Subcutaneous abdominal adipose tissue (tissue), 5 donors: ENCODE data around the gene THRAP3.
A peak's percentile ranks its signal among the peaks of the same experiment; 100 is the strongest.

Source experiments
- H3K27ac ChIP-seq: one replicate; pipeline ENCODE4 v1.7.0; 2013; ENCODE audit warnings: low read depth, mild to moderate bottlenecking, inconsistent platforms, low read length, moderate library complexity
- H3K27me3 ChIP-seq, 5 donors: one replicate each; pipeline ENCODE4 v1.7.0; 2013; ENCODE audit warnings: low read length in 5 of 5, inconsistent platforms in 1 of 5; ENCODE audit not compliant: control insufficient read depth in 5 of 5, insufficient read depth in 4 of 5
- H3K36me3 ChIP-seq, 5 donors: one replicate each; pipeline ENCODE4 v1.7.0; 2013; ENCODE audit warnings: low read length in 5 of 5; ENCODE audit not compliant: control insufficient read depth in 5 of 5, insufficient read depth in 5 of 5
- H3K4me1 ChIP-seq, 5 donors: one replicate each; pipeline ENCODE4 v1.7.0; 2013; ENCODE audit warnings: low read length in 5 of 5, mild to moderate bottlenecking in 3 of 5, moderate library complexity in 1 of 5; ENCODE audit not compliant: control insufficient read depth in 5 of 5, insufficient read depth in 5 of 5
- H3K4me3 ChIP-seq, 5 donors: one replicate each; pipeline ENCODE4 v1.7.0; 2013; ENCODE audit warnings: low read length in 5 of 5, low read depth in 1 of 5
- H3K9ac ChIP-seq, 5 donors: one replicate each; pipeline ENCODE4 v1.7.0; 2013; ENCODE audit warnings: low read length in 5 of 5, mild to moderate bottlenecking in 4 of 5, moderate library complexity in 3 of 5
- H3K9me3 ChIP-seq, 5 donors: one replicate each; pipeline ENCODE4 v1.7.0; 2013; ENCODE audit warnings: low read length in 5 of 5; ENCODE audit not compliant: control insufficient read depth in 5 of 5
- donor health status: healthy.
- donor health status: healthy.
- donor health status: healthy.
- donor health status: healthy.
- donor health status: healthy.

The THRAP3 gene

DNA sequence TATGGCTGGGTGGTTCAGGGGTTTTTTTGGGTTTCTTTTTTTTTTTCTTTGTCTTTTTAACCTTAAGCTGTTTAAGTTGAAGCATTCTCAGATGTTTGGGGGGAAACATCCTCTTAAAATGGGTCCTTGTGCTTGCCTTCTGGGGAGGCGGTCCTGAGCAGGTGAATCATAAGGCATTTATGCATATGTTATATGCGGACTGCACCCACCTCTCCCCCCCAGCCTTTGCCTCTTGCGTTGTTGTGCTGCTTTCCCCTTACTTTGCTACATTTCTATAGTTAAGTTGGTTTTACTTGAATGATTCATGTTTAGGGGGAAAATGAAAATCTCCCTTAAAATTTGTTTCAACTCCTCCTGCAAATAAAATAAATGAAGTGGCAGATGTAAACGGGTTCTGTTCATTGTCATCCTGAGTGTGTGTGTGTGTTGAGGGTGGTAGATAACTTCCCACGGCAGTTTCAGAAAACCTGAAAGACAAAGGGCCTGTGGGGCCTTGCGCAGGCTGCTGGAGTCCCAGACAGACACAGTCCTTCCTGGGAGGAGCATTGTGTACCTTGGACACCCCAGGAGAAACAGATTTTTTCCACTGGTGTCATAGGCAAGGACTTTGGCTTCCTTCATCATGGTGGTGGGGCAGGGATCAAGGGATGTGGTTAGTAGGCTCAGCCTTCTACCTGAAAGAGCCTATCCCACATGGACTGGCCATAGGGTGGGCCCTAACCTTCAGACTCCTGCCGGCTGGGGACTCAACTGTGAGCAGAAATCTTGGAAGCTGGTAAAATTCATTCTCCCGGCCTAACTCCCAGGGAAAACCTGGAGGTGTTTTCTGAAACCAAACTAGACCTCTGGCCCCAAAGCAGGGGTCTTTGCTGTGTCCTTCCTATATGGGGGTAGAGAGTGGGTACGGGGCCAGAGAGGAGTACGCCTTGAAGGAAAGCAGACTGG, 81.0 kb downstream of the THRAP3 start:
- peaks cover 9 to 47% (median 40%) of the 10 kb centered on the region in 5 donors for H3K36me3 ChIP-seq
- H3K27me3 ChIP-seq = no peaks in the 10 kb centered on the region
- no peak overlapping the region for H3K4me3 ChIP-seq
- H3K9ac ChIP-seq = no peak overlapping the region
- H3K4me1 ChIP-seq = peaks cover 2 to 36% (median 20%) of the 10 kb centered on the region in 5 donors
- no peaks in the 10 kb centered on the region for H3K9me3 ChIP-seq
- peak overlapping the region; percentile 40 for H3K27ac ChIP-seq

DNA sequence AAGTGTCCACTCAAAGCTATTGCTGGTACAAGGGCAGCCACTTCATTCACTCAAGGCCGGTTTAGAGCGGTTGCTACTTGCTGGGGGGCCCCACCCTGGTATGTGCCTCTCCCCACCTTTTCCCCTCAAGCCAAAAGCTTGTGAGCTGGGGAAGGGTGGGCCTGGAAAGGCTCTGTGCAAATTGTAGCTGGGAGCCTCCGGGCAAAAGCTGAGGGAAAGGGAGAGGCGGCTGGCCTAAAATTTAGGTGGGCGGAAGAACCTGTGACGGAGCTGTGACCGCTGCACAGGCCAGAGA, 81.6 kb downstream of the THRAP3 start:
- peak overlapping the region; percentile 40 for H3K27ac ChIP-seq
- H3K9me3 ChIP-seq = no peaks in the 10 kb centered on the region
- H3K27me3 ChIP-seq = no peaks in the 10 kb centered on the region
- H3K9ac ChIP-seq = peak overlapping the region in 2 of 5 donors; percentile 43 to 73
- peak overlapping the region in 2 of 5 donors; percentile 68 to 75 for H3K4me3 ChIP-seq
- H3K36me3 ChIP-seq = peaks cover 9 to 40% (median 35%) of the 10 kb centered on the region in 5 donors
- peaks cover 2 to 31% (median 16%) of the 10 kb centered on the region in 5 donors for H3K4me1 ChIP-seq

DNA sequence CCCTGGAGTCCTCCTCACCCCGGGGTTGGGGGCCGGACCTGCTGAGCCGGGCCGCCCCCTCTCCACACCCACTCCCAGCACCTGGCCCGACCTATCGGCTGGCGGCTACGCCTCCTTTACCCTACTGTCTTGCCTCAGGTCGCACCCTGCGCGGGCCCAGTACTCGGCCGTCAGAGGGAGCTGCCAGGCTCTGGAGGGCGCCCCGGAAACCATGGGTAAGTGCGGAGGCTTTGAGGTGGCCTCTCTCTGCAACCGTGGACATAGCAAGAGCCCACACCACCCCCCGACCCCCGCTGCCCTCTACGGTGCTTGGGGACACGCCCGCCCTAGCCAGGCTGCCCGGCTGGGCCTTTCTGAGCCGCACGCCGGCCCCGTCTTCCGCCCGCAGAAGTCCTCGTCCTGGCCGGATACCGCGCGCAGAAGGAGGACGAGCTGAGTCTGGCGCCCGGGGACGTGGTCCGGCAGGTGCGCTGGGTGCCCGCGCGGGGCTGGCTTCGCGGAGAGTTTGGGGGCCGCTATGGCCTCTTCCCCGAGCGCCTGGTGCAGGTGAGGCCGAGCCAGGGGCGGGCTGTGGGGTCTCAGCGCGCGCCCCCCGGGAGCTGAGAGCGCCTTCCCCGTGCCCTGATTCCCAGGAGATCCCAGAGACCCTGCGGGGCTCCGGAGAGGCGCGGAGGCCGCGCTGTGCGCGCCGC, 82.1 kb downstream of the THRAP3 start, which contains the start of gene SH3D21:
TSS of gene SH3D21 (plus strand) at position 159 of the 692 bp plus-strand sequence. CDS start at position 212, 53 bp downstream.
- Histone ChIP-seq H3K27ac (peak within 1 kb of the TSS; percentile 40), H3K4me3 (peak within 1 kb of the TSS; percentile 68 to 75 (median 73))

DNA sequence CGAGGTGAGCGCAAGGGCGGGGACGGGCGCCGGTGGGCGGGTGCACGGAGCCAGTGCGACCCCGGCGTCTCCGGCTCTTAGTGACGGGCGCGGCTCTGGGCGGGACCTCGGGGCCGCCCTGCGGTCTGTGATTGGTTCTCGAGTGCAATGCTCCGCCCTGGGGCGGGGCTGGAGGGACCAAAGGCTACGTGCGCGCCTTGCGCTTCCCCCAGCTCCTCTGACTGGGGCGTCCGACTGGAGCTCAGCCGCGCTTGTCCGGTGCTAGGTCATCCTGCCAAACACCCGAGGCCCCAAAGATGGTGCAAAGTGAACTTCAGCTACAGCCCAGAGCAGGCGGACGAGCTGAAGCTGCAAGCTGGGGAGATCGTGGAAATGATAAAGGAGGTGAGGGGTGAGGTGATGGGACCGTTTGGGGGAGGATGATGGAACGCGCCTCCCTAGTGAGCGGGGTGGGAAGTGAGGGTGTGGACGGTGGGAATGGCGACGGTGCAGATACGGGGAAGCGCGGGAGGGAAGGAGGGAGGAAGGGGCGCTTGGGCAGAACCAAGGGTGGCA, 82.7 kb downstream of the THRAP3 start:
- peak overlapping the region; percentile 40 for H3K27ac ChIP-seq
- H3K9me3 ChIP-seq = no peaks in the 10 kb centered on the region
- peak overlapping the region in 4 of 5 donors; percentile 54 to 73 (median 56) for H3K9ac ChIP-seq
- H3K4me3 ChIP-seq = peak overlapping the region; percentile 68 to 75 (median 73)
- H3K36me3 ChIP-seq = peaks cover 0 to 29% (median 24%) of the 10 kb centered on the region in 5 donors
- H3K27me3 ChIP-seq = no peaks in the 10 kb centered on the region
- H3K4me1 ChIP-seq = peaks cover 2 to 22% (median 16%) of the 10 kb centered on the region in 5 donors

More for the DNA sequence above, 82.1 kb downstream of the THRAP3 start, which contains the start of gene SH3D21:
- Histone ChIP-seq H3K9ac (peak within 1 kb of the TSS in 4 of 5 donors; percentile 54 to 73 (median 56)), H3K4me1 (peaks cover 2 to 27% (median 16%) of the 10 kb centered on the region in 5 donors), H3K9me3 (no peaks in the 10 kb centered on the region), H3K36me3 (peaks cover 4 to 35% (median 30%) of the 10 kb centered on the region in 5 donors), H3K27me3 (no peaks in the 10 kb centered on the region)

GRCh38 chr1:36307601-36308330, 83.5 kb downstream of the THRAP3 start:
- Histone ChIP-seq H3K27ac (no peak overlapping the region), H3K4me3 (peak overlapping the region in 3 of 5 donors; percentile 73 to 75 (median 74)), H3K36me3 (peaks cover 0 to 21% (median 16%) of the 10 kb centered on the region in 5 donors), H3K4me1 (peaks cover 2 to 22% (median 16%) of the 10 kb centered on the region in 5 donors), H3K27me3 (no peaks in the 10 kb centered on the region), H3K9ac (peak overlapping the region in 1 of 5 donors; percentile 54), H3K9me3 (no peaks in the 10 kb centered on the region)

GRCh38 chr1:36309397-36309796, 85.2 kb downstream of the THRAP3 start:
- H3K9ac ChIP-seq = no peak overlapping the region
- H3K9me3 ChIP-seq = no peaks in the 10 kb centered on the region
- H3K27ac ChIP-seq = no peak overlapping the region
- H3K4me3 ChIP-seq = no peak overlapping the region
- peaks cover 0 to 8% (median 2%) of the 10 kb centered on the region in 5 donors for H3K36me3 ChIP-seq
- H3K4me1 ChIP-seq = peaks cover 2 to 22% (median 16%) of the 10 kb centered on the region in 5 donors
- no peaks in the 10 kb centered on the region for H3K27me3 ChIP-seq

DNA sequence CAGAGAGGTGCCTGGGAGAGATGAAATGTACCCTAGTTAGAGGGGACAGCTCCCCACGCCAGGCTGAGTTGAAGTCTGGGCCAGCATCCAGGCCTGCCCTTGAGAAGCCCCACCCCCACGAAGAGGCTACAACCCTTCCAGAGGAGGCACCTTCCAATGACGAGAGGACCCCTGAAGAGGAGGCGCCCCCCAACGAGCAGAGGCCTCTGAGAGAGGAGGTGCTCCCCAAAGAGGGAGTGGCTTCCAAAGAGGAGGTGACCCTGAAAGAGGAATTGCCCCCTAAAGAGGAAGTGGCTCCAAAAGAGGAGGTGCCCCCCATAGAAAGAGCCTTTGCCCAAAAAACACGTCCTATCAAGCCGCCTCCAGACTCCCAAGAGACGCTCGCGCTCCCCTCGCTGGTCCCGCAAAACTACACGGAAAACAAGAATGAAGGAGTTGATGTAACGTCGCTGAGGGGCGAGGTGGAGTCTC, 96.1 kb downstream of the THRAP3 start:
- Histone ChIP-seq H3K27ac (no peak overlapping the region), H3K4me3 (peak overlapping the region; percentile 24 to 77 (median 42)), H3K4me1 (peaks cover 2 to 42% (median 37%) of the 10 kb centered on the region in 5 donors), H3K9me3 (no peaks in the 10 kb centered on the region), H3K9ac (peak overlapping the region in 2 of 5 donors; percentile 43 to 52), H3K27me3 (no peaks in the 10 kb centered on the region), H3K36me3 (peaks cover 0 to 3% (median 0%) of the 10 kb centered on the region in 5 donors)

GRCh38 chr1:36320767-36321118, 96.5 kb downstream of the THRAP3 start:
- Histone ChIP-seq H3K4me1 (peaks cover 2 to 42% (median 37%) of the 10 kb centered on the region in 5 donors), H3K9ac (peak overlapping the region in 3 of 5 donors; percentile 43 to 58 (median 52)), H3K27me3 (no peaks in the 10 kb centered on the region), H3K9me3 (no peaks in the 10 kb centered on the region), H3K36me3 (peaks cover 0 to 3% (median 0%) of the 10 kb centered on the region in 5 donors), H3K4me3 (peak overlapping the region; percentile 24 to 77 (median 42)), H3K27ac (no peak overlapping the region)
